HEK293T (cell line): ENCODE measurements around the gene MRPL33.
"Not testable (repeated sequence)": the region's sequence is repeated elsewhere in the genome, so short reads cannot be mapped to it uniquely, and the experiment has no call there.

Experiments
- ARNT ChIP-seq: fragments of 450-650 bp; IDR thresholded peaks from 2 replicates; pipeline ENCODE4 v1.6.1; 2017; ENCODE audit warnings: mild to moderate bottlenecking
- BHLHE40 ChIP-seq: fragments of 450-650 bp; IDR thresholded peaks from 2 replicates; pipeline ENCODE4 v1.6.1; 2016; ENCODE audit warnings: mild to moderate bottlenecking, moderate library complexity, borderline replicate concordance
- CTBP1 ChIP-seq: fragments of 450-650 bp; IDR thresholded peaks from 2 replicates; pipeline ENCODE4 v1.6.1; 2016; ENCODE audit warnings: borderline replicate concordance
- ELF4 ChIP-seq: fragments of 450-650 bp; IDR thresholded peaks from 2 replicates; pipeline ENCODE4 v1.6.1; 2017; ENCODE audit warnings: antibody characterized with exemption
- FOXA1 ChIP-seq: fragments of 450-650 bp; IDR thresholded peaks from 2 replicates; pipeline ENCODE4 v1.6.1; 2016; ENCODE audit warnings: mild to moderate bottlenecking
- FOXM1 ChIP-seq: fragments of 450-650 bp; IDR thresholded peaks from 2 replicates; pipeline ENCODE4 v1.6.1; 2017; ENCODE audit warnings: mild to moderate bottlenecking, borderline replicate concordance
- LEF1 ChIP-seq: fragments of 450-650 bp; IDR thresholded peaks from 2 replicates; pipeline ENCODE4 v1.6.1; 2017; ENCODE audit warnings: mild to moderate bottlenecking, borderline replicate concordance
- SP1 ChIP-seq: fragments of 450-650 bp; IDR thresholded peaks from 2 replicates; pipeline ENCODE4 v1.6.1; 2017
- SUZ12 ChIP-seq: fragments of 450-650 bp; IDR thresholded peaks from 2 replicates; pipeline ENCODE4 v1.6.1; 2016; ENCODE audit warnings: mild to moderate bottlenecking
- ZNF384 ChIP-seq: fragments of 450-650 bp; IDR thresholded peaks from 2 replicates; pipeline ENCODE4 v1.6.1; 2016

GRCh38 chr2:27745494-27745893 lies 26.0 kb upstream of the MRPL33 start:
- not testable (repeated sequence) for TF ChIP-seq FOXA1, SP1, ARNT, LEF1, BHLHE40, CTBP1, SUZ12, FOXM1, ZNF384, ELF4
